Neural cell (in vitro differentiated cells): ENCODE measurements around the gene RHBDD3. TPM values are rescaled to one million over a fixed set of nuclear protein-coding genes. Genes with fewer than 3 reads are reported as not detected.
"Not testable (repeated sequence)": the region's sequence is repeated elsewhere in the genome, so short reads cannot be mapped to it uniquely, and the experiment has no call there.

Experiments used
- H2AFZ ChIP-seq: fragments of 200-600, 300-800 bp; sonication (generic), shearing (Covaris generic); 2 replicates; pipeline ENCODE4 v1.6.0; 2014; ENCODE audit warnings: low read depth, mild to moderate bottlenecking, antibody characterized with exemption, low read length, moderate library complexity
- H3F3A ChIP-seq: fragments of 200-600 bp; shearing (Covaris generic); 2 replicates; pipeline ENCODE4 v1.6.1; 2016; ENCODE audit warnings: mild to moderate bottlenecking, moderate library complexity, mixed read lengths, antibody characterized with exemption, low read length; ENCODE audit not compliant: insufficient read depth, poor library complexity, severe bottlenecking
- H3K27ac ChIP-seq: fragments of 200-600, 300-800 bp; sonication (generic), shearing (Covaris generic); 2 replicates; pipeline ENCODE4 v1.5.1; 2014; ENCODE audit warnings: mild to moderate bottlenecking, low read length, moderate library complexity
- H3K27me3 ChIP-seq: fragments of 300-800, 200-600 bp; sonication (generic), shearing (Covaris generic); 2 replicates; pipeline ENCODE4 v1.6.0; 2014; ENCODE audit warnings: mild to moderate bottlenecking, low read depth, low read length, moderate library complexity; ENCODE audit not compliant: insufficient read depth
- H3K36me3 ChIP-seq: fragments of 300-800, 200-600 bp; sonication (generic), shearing (Covaris generic); 2 replicates; pipeline ENCODE4 v1.5.1; 2014; ENCODE audit warnings: mild to moderate bottlenecking, antibody characterized with exemption, low read length, moderate library complexity; ENCODE audit not compliant: insufficient read depth
- H3K4me2 ChIP-seq: fragments of 300-800, 200-600 bp; sonication (generic), shearing (Covaris generic); 2 replicates; pipeline ENCODE4 v1.6.0; 2014; ENCODE audit warnings: mild to moderate bottlenecking, low read length
- H3K4me3 ChIP-seq: fragments of 300-800, 200-600 bp; sonication (generic), shearing (Covaris generic); 2 replicates; pipeline ENCODE4 v1.5.1; 2014; ENCODE audit warnings: mild to moderate bottlenecking, low read length, moderate library complexity
- H3K79me2 ChIP-seq: fragments of 200-600 bp; shearing (Covaris generic); replicated peaks from 2 replicates; pipeline ENCODE4 v1.6.0; 2014; ENCODE audit warnings: mild to moderate bottlenecking, low read length, moderate library complexity; ENCODE audit not compliant: insufficient read depth
- H3K9ac ChIP-seq: fragments of 300-800, 200-600 bp; sonication (generic), shearing (Covaris generic); 2 replicates; pipeline ENCODE4 v1.6.1; 2016; ENCODE audit warnings: mild to moderate bottlenecking, low read length, mixed read lengths
- H3K9me2 ChIP-seq: fragments of 200-600 bp; shearing (Covaris generic); 2 replicates; pipeline ENCODE4 v1.6.1; 2016; ENCODE audit warnings: mild to moderate bottlenecking, low read length, mixed read lengths; ENCODE audit not compliant: insufficient read depth
- H3K9me3 ChIP-seq: fragments of 200-600, 300-800 bp; sonication (generic), shearing (Covaris generic); 2 replicates; pipeline ENCODE4 v1.6.1; 2016; ENCODE audit warnings: mild to moderate bottlenecking, mixed run types, low read length, moderate library complexity, mixed read lengths
- H4K20me1 ChIP-seq: fragments of 200-600 bp; shearing (Covaris generic); 2 replicates; pipeline ENCODE4 v1.6.1; 2016; ENCODE audit warnings: mild to moderate bottlenecking, mixed run types; ENCODE audit not compliant: insufficient read depth
- CTCF ChIP-seq: fragments of 450-650 bp; IDR thresholded peaks from 2 replicates; pipeline ENCODE4 v1.5.1; 2014; ENCODE audit warnings: antibody characterized with exemption, mild to moderate bottlenecking, moderate library complexity; ENCODE audit not compliant: poor library complexity, severe bottlenecking
- EP300 ChIP-seq: fragments of 450-650 bp; conservative IDR thresholded peaks from 2 replicates; pipeline ENCODE4 v1.6.1; 2014; ENCODE audit warnings: antibody characterized with exemption, mild to moderate bottlenecking, moderate library complexity; ENCODE audit not compliant: poor library complexity, severe bottlenecking
- EZH2 ChIP-seq: fragments of 200-600, 300-800 bp; shearing (Covaris generic), sonication (generic); IDR thresholded peaks from 2 replicates; pipeline ENCODE4 v1.6.1; 2014; ENCODE audit warnings: antibody characterized with exemption, low read length, borderline replicate concordance, mild to moderate bottlenecking; ENCODE audit not compliant: insufficient read depth, poor library complexity, severe bottlenecking
- MXI1 ChIP-seq: fragments of 450-650 bp; conservative IDR thresholded peaks from 2 replicates; pipeline ENCODE4 v1.6.1; 2014; ENCODE audit warnings: antibody characterized with exemption, mild to moderate bottlenecking; ENCODE audit not compliant: poor library complexity, severe bottlenecking
- POLR2AphosphoS5 ChIP-seq: IDR thresholded peaks from 2 replicates; pipeline ENCODE4 v1.6.1; 2012
- RAD21 ChIP-seq: fragments of 450-650 bp; conservative IDR thresholded peaks from 2 replicates; pipeline ENCODE4 v1.6.1; 2014; ENCODE audit warnings: antibody characterized with exemption, mild to moderate bottlenecking, moderate library complexity
- REST ChIP-seq: IDR thresholded peaks from 2 replicates; pipeline ENCODE4 v1.6.1; 2012; ENCODE audit warnings: borderline replicate concordance
- SMC3 ChIP-seq: fragments of 450-650 bp; conservative IDR thresholded peaks from 2 replicates; pipeline ENCODE4 v1.6.1; 2014; ENCODE audit warnings: antibody characterized with exemption, mild to moderate bottlenecking, moderate library complexity; ENCODE audit not compliant: poor library complexity
- TAF1 ChIP-seq: IDR thresholded peaks from 2 replicates; pipeline ENCODE4 v1.6.1; 2012; ENCODE audit warnings: low read depth
- polyA plus RNA-seq: library from polyadenylated mRNA; depleted of rRNA; stranded (reverse); fragments of >200 nt; gene quantifications from 2 replicates; pipeline ENCODE4 v1.2.3, GENCODE V29; 2014

Gene RHBDD3
- polyA plus RNA-seq, 1 donor from 2014 or later, result 114 TPM

- H4K20me1 ChIP-seq, result no peaks in the 10 kb centered on the region
- H3F3A ChIP-seq, result no peaks in the 10 kb centered on the region
- no peaks in the 10 kb centered on the region for H3K79me2 ChIP-seq
- H3K36me3 ChIP-seq, result no peaks in the 10 kb centered on the region
- H3K9me2 ChIP-seq, result no peaks in the 10 kb centered on the region
- no peak overlapping the region for H3K4me2 ChIP-seq
- no peaks in the 10 kb centered on the region for H3K27me3 ChIP-seq
- no peak for TF ChIP-seq REST
- TF ChIP-seq SMC3, result no peak
- TF ChIP-seq POLR2AphosphoS5, result no peak
- TF ChIP-seq CTCF, result no peak
- TF ChIP-seq EP300, result no peak
- TF ChIP-seq EZH2, result no peak
- TF ChIP-seq RAD21, result no peak
- TF ChIP-seq MXI1, result no peak
- no peak for TF ChIP-seq TAF1
- H3K9me3 ChIP-seq, result no peaks in the 10 kb centered on the region
- H3K4me3 ChIP-seq, result no peak overlapping the region
- H3K27ac ChIP-seq, result no peak overlapping the region
- H3K9ac ChIP-seq, result no peak overlapping the region
- no peak overlapping the region for H2AFZ ChIP-seq
Observed at GRCh38 chr22:29251265-29251664, 16.5 kb downstream of the RHBDD3 start.

GRCh38 chr22:29247891-29248290 lies 19.9 kb downstream of the RHBDD3 start:
- H3F3A ChIP-seq, H3K4me3 ChIP-seq, H2AFZ ChIP-seq, H3K9me3 ChIP-seq, H3K27ac ChIP-seq, H3K79me2 ChIP-seq, H3K27me3 ChIP-seq, H3K36me3 ChIP-seq, H3K4me2 ChIP-seq, H3K9ac ChIP-seq, H4K20me1 ChIP-seq, H3K9me2 ChIP-seq: not testable (repeated sequence)
